HEK293 (cell line): ENCODE results near the gene RGPD8.

Experiments used
- CTCF ChIP-seq: fragments of 450-650 bp; formaldehyde crosslinking; IDR thresholded peaks from 2 replicates; pipeline ENCODE4 v1.5.1; 2016; ENCODE audit warnings: missing biosample characterization, missing genetic modification characterization
- HOXD13 ChIP-seq: sonication (generic); formaldehyde crosslinking; IDR thresholded peaks from 2 replicates; pipeline ENCODE4 v1.8.0; 2022; ENCODE audit warnings: missing genetic modification reagents, borderline replicate concordance
- IKZF3 ChIP-seq: fragments of 450-650 bp; IDR thresholded peaks from 2 replicates; pipeline ENCODE4 v1.5.0; 2018; ENCODE audit warnings: missing biosample characterization, mild to moderate bottlenecking, missing genetic modification characterization, moderate library complexity
- KLF1 ChIP-seq: fragments of 450-650 bp; formaldehyde crosslinking; IDR thresholded peaks from 2 replicates; pipeline ENCODE4 v1.5.1; 2016; ENCODE audit warnings: missing biosample characterization, missing genetic modification characterization
- KLF7 ChIP-seq: fragments of 450-650 bp; formaldehyde crosslinking; IDR thresholded peaks from 2 replicates; pipeline ENCODE4 v1.5.1; 2016; ENCODE audit warnings: missing biosample characterization, missing genetic modification characterization, borderline replicate concordance
- KLF8 ChIP-seq: fragments of 450-650 bp; formaldehyde crosslinking; IDR thresholded peaks from 2 replicates; pipeline ENCODE4 v1.5.1; 2016; ENCODE audit warnings: missing biosample characterization, missing genetic modification characterization
- PBX3 ChIP-seq: sonication (generic); formaldehyde crosslinking; IDR thresholded peaks from 2 replicates; pipeline ENCODE4 v1.8.1; 2022; ENCODE audit warnings: mild to moderate bottlenecking, moderate library complexity, missing genetic modification reagents
- PRDM1 ChIP-seq: fragments of 450-650 bp; formaldehyde crosslinking; IDR thresholded peaks from 2 replicates; pipeline ENCODE4; 2016; ENCODE audit warnings: missing biosample characterization, missing genetic modification characterization
- SCRT1 ChIP-seq: fragments of 450-650 bp; formaldehyde crosslinking; IDR thresholded peaks from 2 replicates; pipeline ENCODE4 v1.5.1; 2016; ENCODE audit warnings: missing biosample characterization, missing genetic modification characterization, borderline replicate concordance
- YY1 ChIP-seq: fragments of 450-650 bp; formaldehyde crosslinking; IDR thresholded peaks from 2 replicates; pipeline ENCODE4 v1.5.1; 2018; ENCODE audit warnings: missing biosample characterization, missing genetic modification characterization
- ZBTB17 ChIP-seq: fragments of 450-650 bp; formaldehyde crosslinking; IDR thresholded peaks from 2 replicates; pipeline ENCODE4 v1.5.1; 2016; ENCODE audit warnings: missing biosample characterization, missing genetic modification characterization
- ZEB2 ChIP-seq: fragments of 450-650 bp; formaldehyde crosslinking; IDR thresholded peaks from 2 replicates; pipeline ENCODE4 v1.5.1; 2016; ENCODE audit warnings: missing biosample characterization, missing genetic modification characterization
- ZFP3 ChIP-seq: fragments of 450-650 bp; formaldehyde crosslinking; IDR thresholded peaks from 2 replicates; pipeline ENCODE4 v1.5.1; 2016; ENCODE audit warnings: low read depth, missing biosample characterization, missing genetic modification characterization
- ZFP37 ChIP-seq: fragments of 450-650 bp; formaldehyde crosslinking; IDR thresholded peaks from 2 replicates; pipeline ENCODE4 v1.5.1; 2016; ENCODE audit warnings: missing biosample characterization, missing genetic modification characterization
- ZNF10 ChIP-seq: fragments of 450-650 bp; formaldehyde crosslinking; IDR thresholded peaks from 2 replicates; pipeline ENCODE4 v1.5.1; 2017; ENCODE audit warnings: missing biosample characterization, missing genetic modification characterization
- ZNF140 ChIP-seq: fragments of 450-650 bp; formaldehyde crosslinking; IDR thresholded peaks from 2 replicates; pipeline ENCODE4 v1.5.1; 2016; ENCODE audit warnings: missing biosample characterization, missing genetic modification characterization
- ZNF146 ChIP-seq: fragments of 450-650 bp; formaldehyde crosslinking; IDR thresholded peaks from 2 replicates; pipeline ENCODE4 v1.5.1; 2016; ENCODE audit warnings: missing biosample characterization, missing genetic modification characterization
- ZNF2 ChIP-seq: fragments of 450-650 bp; formaldehyde crosslinking; IDR thresholded peaks from 2 replicates; pipeline ENCODE4 v1.5.1; 2016; ENCODE audit warnings: missing biosample characterization, missing genetic modification characterization
- ZNF391 ChIP-seq: fragments of 450-650 bp; formaldehyde crosslinking; IDR thresholded peaks from 2 replicates; pipeline ENCODE4 v1.5.1; 2016; ENCODE audit warnings: low read depth, missing biosample characterization, missing genetic modification characterization, borderline replicate concordance
- ZNF404 ChIP-seq: fragments of 450-650 bp; formaldehyde crosslinking; IDR thresholded peaks from 2 replicates; pipeline ENCODE4 v1.5.1; 2017; ENCODE audit warnings: missing biosample characterization, missing genetic modification characterization
- ZNF510 ChIP-seq: fragments of 450-650 bp; formaldehyde crosslinking; IDR thresholded peaks from 2 replicates; pipeline ENCODE4 v1.5.1; 2018; ENCODE audit warnings: mild to moderate bottlenecking, missing genetic modification characterization, missing biosample characterization; ENCODE audit not compliant: insufficient replicate concordance
- ZNF561 ChIP-seq: fragments of 450-650 bp; IDR thresholded peaks from 2 replicates; pipeline ENCODE4 v1.5.1; 2018; ENCODE audit warnings: missing biosample characterization, missing genetic modification characterization, borderline replicate concordance
- ZNF600 ChIP-seq: fragments of 450-650 bp; formaldehyde crosslinking; IDR thresholded peaks from 2 replicates; pipeline ENCODE4 v1.5.1; 2016; ENCODE audit warnings: missing biosample characterization, missing genetic modification characterization
- ZNF654 ChIP-seq: fragments of 450-650 bp; formaldehyde crosslinking; IDR thresholded peaks from 2 replicates; pipeline ENCODE4 v1.5.1; 2016; ENCODE audit warnings: low read depth, missing biosample characterization, missing genetic modification characterization
- ZNF747 ChIP-seq: fragments of 450-650 bp; formaldehyde crosslinking; IDR thresholded peaks from 2 replicates; pipeline ENCODE4 v1.5.1; 2016; ENCODE audit warnings: missing biosample characterization, missing genetic modification characterization
- ZNF76 ChIP-seq: fragments of 450-650 bp; formaldehyde crosslinking; IDR thresholded peaks from 2 replicates; pipeline ENCODE4; 2016; ENCODE audit warnings: low read depth, missing biosample characterization, missing genetic modification characterization, borderline replicate concordance
- TF ChIP-seq, protein P1 (sequence below): fragments of 450-650 bp; formaldehyde crosslinking; IDR thresholded peaks from 2 replicates; pipeline ENCODE4 v1.5.1; 2016; ENCODE audit warnings: missing biosample characterization, missing genetic modification characterization, borderline replicate concordance
- TF ChIP-seq, protein P2 (sequence below): fragments of 450-650 bp; formaldehyde crosslinking; IDR thresholded peaks from 2 replicates; pipeline ENCODE4 v1.5.1; 2017; ENCODE audit warnings: missing biosample characterization, missing genetic modification characterization
- TF ChIP-seq, protein P3 (sequence below): fragments of 450-650 bp; formaldehyde crosslinking; IDR thresholded peaks from 2 replicates; pipeline ENCODE4 v1.5.1; 2016; ENCODE audit warnings: missing biosample characterization, missing genetic modification characterization
- TF ChIP-seq, protein P4 (sequence below): fragments of 450-650 bp; formaldehyde crosslinking; IDR thresholded peaks from 2 replicates; pipeline ENCODE4 v1.5.1; 2016; ENCODE audit warnings: missing biosample characterization, missing genetic modification characterization

The RGPD8 gene

GRCh38 chr2:112481050-112481527 lies 47.6 kb upstream of the RGPD8 start (continued):
- TF ChIP-seq, protein P1, sequence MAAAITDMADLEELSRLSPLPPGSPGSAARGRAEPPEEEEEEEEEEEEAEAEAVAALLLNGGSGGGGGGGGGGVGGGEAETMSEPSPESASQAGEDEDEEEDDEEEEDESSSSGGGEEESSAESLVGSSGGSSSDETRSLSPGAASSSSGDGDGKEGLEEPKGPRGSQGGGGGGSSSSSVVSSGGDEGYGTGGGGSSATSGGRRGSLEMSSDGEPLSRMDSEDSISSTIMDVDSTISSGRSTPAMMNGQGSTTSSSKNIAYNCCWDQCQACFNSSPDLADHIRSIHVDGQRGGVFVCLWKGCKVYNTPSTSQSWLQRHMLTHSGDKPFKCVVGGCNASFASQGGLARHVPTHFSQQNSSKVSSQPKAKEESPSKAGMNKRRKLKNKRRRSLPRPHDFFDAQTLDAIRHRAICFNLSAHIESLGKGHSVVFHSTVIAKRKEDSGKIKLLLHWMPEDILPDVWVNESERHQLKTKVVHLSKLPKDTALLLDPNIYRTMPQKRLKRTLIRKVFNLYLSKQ: no peak
- TF ChIP-seq ZNF561 (0 out of 2 replicates have a peak, but pooled peaks have one; percentile 50), HOXD13 (CRISPR knock-in tag) (no peak), ZNF2 (tag by site-specific recombination) (0 out of 2 replicates have a peak, but pooled peaks have one; percentile 46), ZNF654 (tag by site-specific recombination) (peak; percentile 56), KLF8 (tag by site-specific recombination) (no peak), ZNF404 (tag by site-specific recombination) (no peak), ZEB2 (tag by site-specific recombination) (0 out of 2 replicates have a peak, but pooled peaks have one; percentile 51), ZNF140 (tag by site-specific recombination) (no peak), ZNF146 (tag by site-specific recombination) (no peak), ZNF10 (no peak), KLF7 (tag by site-specific recombination) (no peak), CTCF (peak; percentile 81), ZNF391 (no peak; the same call in 1 of the 2 replicates), ZNF600 (peak; percentile 66; the same call in 1 of the 2 replicates), SCRT1 (tag by site-specific recombination) (no peak), ZBTB17 (tag by site-specific recombination) (peak; percentile 67; the same call in 1 of the 2 replicates), ZFP3 (no peak), ZNF76 (tag by site-specific recombination) (no peak), PBX3 (0 out of 2 replicates have a peak, but pooled peaks have one; percentile 27), ZNF747 (tag by site-specific recombination) (no peak), ZNF510 (tag by site-specific recombination) (no peak), YY1 (tag by site-specific recombination) (no peak), ZFP37 (tag by site-specific recombination) (no peak), PRDM1 (tag by site-specific recombination) (no peak), IKZF3 (tag by site-specific recombination) (peak; percentile 47), KLF1 (tag by site-specific recombination) (no peak)
- TF ChIP-seq, protein P2, sequence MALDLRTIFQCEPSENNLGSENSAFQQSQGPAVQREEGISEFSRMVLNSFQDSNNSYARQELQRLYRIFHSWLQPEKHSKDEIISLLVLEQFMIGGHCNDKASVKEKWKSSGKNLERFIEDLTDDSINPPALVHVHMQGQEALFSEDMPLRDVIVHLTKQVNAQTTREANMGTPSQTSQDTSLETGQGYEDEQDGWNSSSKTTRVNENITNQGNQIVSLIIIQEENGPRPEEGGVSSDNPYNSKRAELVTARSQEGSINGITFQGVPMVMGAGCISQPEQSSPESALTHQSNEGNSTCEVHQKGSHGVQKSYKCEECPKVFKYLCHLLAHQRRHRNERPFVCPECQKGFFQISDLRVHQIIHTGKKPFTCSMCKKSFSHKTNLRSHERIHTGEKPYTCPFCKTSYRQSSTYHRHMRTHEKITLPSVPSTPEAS (tag by site-specific recombination): no peak
- TF ChIP-seq, protein P3, sequence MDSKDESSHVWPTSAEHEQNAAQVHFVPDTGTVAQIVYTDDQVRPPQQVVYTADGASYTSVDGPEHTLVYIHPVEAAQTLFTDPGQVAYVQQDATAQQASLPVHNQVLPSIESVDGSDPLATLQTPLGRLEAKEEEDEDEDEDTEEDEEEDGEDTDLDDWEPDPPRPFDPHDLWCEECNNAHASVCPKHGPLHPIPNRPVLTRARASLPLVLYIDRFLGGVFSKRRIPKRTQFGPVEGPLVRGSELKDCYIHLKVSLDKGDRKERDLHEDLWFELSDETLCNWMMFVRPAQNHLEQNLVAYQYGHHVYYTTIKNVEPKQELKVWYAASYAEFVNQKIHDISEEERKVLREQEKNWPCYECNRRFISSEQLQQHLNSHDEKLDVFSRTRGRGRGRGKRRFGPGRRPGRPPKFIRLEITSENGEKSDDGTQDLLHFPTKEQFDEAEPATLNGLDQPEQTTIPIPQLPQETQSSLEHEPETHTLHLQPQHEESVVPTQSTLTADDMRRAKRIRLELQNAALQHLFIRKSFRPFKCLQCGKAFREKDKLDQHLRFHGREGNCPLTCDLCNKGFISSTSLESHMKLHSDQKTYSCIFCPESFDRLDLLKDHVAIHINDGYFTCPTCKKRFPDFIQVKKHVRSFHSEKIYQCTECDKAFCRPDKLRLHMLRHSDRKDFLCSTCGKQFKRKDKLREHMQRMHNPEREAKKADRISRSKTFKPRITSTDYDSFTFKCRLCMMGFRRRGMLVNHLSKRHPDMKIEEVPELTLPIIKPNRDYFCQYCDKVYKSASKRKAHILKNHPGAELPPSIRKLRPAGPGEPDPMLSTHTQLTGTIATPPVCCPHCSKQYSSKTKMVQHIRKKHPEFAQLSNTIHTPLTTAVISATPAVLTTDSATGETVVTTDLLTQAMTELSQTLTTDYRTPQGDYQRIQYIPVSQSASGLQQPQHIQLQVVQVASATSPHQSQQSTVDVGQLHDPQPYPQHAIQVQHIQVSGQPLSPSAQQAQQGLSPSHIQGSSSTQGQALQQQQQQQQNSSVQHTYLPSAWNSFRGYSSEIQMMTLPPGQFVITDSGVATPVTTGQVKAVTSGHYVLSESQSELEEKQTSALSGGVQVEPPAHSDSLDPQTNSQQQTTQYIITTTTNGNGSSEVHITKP: 0 out of 2 replicates have a peak, but pooled peaks have one; percentile 22
- TF ChIP-seq, protein P4, sequence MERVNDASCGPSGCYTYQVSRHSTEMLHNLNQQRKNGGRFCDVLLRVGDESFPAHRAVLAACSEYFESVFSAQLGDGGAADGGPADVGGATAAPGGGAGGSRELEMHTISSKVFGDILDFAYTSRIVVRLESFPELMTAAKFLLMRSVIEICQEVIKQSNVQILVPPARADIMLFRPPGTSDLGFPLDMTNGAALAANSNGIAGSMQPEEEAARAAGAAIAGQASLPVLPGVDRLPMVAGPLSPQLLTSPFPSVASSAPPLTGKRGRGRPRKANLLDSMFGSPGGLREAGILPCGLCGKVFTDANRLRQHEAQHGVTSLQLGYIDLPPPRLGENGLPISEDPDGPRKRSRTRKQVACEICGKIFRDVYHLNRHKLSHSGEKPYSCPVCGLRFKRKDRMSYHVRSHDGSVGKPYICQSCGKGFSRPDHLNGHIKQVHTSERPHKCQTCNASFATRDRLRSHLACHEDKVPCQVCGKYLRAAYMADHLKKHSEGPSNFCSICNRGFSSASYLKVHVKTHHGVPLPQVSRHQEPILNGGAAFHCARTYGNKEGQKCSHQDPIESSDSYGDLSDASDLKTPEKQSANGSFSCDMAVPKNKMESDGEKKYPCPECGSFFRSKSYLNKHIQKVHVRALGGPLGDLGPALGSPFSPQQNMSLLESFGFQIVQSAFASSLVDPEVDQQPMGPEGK (tag by site-specific recombination): 0 out of 2 replicates have a peak, but pooled peaks have one; percentile 10
